ENCODE measurements around the gene ACSL3.
A peak's percentile ranks its signal among the peaks of the same experiment; 100 is the strongest.

Gene ACSL3

DNA sequence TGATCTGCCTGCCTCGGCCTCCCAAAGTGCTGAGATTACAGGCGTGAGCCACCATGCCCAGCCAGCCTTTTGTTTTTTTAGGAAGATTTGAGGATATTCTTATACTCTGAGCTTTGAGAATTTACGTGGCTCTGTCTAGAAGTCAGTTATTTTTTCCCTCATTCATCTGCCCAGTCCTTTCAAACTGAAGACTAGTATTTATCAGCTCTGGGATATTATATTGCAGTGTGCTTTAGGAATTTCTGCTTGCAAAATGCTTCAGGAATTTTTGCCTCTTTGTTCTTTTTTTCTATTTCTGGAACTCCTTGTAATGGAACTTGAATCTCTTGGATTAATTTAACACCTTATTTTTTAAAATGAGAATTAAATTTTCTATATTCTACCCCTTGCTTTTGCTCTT, 22.6 kb downstream of the ACSL3 start:
- DNase-seq, result no peak

DNA sequence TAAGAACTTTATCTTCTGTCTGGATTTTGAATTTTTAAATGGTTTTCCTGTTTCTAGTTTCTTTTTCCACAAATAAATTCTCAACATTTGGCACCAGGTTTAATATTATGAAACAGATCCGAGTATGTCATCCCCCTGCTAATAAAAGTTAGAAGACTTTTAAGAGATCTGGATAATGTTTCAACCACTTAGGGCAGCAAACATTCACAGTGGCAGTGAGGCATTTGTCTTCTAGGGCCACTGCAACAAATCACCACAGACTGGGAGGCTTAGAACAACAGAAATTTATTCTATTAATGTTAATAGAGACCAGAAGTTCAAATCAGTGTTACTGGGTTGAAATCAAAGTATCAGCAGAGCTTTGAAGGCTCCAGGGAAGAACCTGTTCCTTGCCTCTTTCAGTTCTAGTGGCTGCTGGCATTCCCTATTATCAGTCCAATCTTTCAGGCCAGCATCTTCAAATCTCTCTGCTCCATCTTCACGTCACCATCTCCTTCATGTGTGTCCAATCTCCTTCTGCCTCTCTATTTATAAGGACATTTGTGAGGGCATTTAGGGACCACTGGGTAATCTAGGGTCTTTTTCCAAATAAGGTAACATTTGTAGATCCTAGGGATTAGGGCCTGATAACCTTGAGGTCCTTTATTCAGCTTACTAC, 23.4 kb downstream of the ACSL3 start:
- DNase-seq, result no peak

DNA sequence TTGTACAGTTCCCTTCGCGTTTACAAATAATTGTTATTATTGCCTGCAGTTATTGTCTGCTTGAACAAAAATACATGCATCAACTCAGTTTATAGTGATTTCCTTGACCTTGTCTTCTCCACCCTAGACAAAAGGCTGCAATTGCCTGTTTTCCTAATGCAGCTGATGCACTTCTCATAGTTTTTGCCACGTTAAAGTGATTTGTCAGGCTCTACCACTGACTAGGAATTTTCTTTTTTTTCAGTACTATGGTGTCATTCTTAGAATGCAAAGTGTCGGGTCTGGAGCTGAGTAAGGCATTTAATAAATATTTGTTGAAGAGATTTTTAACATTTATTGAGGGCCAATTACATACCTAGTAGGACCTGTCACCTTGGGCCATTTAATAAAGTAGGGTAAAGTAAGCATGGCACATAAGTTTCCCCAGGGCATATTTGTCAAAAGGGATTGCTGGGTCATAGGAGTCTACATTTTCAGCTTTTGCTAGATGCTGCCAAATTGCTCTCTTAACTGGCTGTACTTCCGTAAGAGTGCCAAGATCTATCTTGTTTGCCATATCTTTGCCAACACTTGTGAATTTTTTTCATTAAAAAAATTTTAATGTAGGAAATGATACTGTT, 24.1 kb downstream of the ACSL3 start:
- DNase-seq, result no peak

DNA sequence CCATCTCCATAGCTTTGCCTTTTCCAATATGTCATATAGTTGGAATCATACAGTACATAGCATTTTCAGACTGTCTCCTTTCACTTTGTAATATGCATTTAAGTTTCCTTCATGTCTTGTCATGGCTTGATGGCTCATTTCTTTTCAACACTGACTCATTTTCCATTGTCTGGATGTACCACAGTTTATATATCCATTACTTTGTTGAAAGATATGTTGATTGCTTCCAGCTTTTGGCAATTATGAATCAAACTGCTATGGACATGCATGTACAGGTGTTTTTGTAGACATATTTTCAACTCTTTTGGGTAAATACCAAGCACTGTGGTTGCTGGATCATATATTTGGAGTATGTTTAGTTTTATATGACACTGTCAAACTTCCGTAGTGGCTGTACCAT, 26.3 kb downstream of the ACSL3 start:
- no peak for DNase-seq

DNA sequence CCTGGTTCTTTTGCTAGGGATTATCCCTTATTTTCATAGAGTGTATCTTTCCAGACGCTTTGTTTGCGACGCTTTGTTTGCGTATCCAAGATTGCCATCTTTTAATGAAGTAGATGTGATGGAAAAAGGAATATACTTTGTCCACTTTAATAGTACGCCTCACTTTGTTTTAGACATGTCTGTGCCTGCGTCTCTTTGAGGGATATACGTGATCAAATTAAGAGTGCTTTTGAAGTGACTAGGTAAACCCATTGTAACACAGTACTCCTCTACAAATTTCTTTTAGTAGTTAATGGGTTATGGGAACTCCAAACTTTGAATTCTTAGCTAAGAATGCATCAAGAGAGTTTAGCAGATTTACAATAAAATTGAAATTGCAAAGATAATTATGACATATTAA, 27.9 kb downstream of the ACSL3 start:
- DNase-seq, result no peak

DNA sequence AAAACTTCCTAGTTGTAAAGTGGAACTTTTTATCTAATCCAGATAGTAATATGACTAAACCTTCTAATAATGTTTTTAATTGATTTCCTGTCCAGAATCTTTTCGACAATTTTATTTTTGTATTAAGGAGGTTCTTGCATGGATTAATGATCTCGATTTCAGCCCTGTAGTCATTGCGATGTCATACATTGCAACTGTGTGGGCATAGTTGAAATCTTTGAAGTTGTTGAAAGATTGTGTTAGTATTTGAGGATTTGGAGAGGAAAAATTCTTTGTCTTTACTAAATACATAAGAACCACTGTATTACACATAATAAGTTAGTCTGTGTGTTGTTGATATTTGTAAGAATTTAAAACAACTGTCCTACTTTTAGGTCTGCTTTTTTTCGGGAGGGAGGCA, 31.1 kb downstream of the ACSL3 start:
- no peak for DNase-seq

DNA sequence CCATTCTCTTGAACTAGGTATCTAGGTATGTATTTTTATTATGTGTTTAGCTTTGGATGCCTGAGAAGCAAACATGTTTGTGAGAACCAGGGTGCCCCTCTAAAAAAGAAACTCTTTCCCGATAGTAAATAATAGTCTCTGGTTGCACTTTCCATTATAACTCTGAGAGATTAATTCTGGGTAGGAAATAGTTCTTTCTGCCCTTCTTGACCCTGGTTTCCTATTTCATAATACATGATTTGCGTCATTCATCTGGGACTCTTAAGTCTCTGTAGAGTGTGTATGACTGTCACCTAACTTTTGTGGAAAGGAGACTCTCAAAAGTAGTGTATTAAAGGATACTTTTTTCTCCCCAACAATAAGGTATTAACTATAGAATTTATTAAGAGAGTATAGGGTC, 31.5 kb downstream of the ACSL3 start:
- DNase-seq, result peak; percentile 5

DNA sequence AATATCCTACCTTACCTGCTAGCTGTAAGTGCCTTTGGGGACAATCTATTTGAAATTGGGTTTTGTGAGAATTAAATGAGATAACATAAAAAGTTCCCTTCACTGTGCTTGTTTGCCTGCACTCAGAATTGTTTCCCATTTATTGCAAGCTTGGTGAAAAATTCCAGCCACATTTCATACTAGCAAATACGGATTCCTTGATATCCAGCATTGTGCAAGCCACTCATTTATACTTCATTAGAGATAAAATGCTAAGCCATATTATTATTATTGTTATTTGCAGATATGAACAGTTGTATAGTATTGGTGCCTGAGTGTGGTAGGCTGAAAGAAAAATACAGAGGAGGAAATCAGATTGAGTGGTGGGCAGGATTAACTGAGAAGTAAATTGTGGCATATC, 31.9 kb downstream of the ACSL3 start:
- no peak for DNase-seq

DNA sequence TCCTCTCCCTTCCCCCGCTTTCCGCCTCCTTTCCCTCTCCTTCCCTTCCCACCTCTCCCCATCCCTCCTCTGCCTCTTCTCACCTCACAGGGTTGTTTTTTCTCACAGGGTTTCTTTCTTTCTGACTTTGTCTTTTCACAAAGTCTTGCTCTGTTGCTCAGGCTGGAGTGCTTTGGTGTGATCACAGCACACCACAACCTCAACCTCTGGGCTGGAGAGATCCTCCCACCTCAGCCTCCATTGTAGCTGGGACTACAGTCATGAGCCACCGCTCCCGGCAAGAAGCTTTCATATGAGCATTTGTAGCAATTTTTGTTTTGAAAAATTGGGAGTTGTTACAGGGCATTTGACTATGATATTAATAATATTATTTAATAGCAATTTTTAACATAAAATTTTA, 32.9 kb downstream of the ACSL3 start:
- DNase-seq, result no peak

DNA sequence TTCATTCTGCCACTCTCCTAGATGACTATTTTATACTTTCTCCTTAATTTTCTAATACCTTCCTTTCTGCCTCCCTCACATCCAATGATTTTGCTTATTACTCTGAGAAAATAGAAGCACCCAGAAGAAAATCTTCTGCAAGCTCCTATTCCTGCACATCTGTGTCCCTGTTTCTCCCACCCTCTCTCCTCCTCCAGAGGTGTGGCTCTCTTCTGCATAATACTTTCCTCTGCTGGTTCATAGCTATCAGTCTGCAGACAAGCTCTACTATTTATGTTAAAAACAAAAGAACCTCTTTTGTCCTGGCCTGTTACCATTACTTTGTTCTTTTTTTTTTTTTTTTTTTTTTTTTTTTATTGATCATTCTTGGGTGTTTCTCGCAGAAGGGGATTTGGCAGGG, 34.3 kb downstream of the ACSL3 start:
- DNase-seq, result no peak

DNA sequence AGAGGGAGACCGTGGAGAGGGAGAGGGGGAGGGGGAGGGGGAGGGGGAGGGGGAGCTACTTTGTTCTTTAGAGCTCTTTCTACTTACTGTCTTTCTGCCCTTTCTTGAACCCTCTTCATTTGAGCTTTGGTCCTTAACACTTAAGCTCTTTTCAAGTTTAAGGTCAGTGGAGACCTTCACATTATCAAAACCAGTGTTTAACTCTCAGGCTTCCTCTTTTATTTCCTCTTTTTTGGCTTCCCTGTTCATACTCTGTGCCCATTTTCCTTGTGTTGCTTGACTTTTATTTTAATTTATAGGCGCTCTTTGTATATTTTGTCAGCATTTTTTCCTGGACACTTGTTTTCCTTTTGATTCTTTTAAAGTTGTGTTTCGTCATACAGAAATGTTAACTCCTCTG, 37.1 kb downstream of the ACSL3 start:
- DNase-seq, result peak; percentile 4 to 17

DNA sequence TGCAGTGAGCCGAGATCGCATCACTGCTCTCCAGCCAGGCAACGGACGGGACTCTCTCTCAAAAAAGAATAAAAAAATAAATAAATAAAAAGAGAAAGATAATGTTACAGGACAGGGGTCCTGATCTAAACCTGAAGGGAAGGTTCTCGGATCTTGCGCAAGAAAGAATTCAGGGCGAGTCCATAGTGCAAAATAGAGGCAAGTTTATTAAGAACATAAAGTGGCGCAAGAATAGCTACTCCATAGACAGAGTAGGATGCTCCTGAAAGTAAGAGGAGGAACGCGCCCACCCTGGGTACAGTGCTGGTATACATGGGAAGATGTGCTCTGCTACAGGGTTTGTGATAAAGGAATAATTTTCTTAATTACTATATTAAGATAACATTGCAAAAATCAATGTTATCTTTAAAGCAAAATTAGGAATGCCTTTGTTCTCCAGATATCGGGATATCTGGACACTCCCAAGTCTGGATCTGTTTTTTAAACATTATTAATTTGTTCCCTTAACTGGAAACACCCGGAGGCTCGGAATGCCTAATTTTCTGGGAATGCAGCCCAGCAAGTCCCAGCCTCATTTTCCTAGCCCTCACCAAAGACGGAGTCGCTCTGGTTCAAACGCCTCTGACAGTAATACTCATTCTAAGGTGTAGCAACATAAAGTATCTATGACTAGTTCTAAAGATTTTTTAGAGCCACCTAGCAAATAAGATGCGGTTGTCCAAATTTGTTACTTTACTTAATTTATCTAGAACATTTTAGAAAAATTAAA, 38.8 kb downstream of the ACSL3 start:
- DNase-seq, result no peak

DNA sequence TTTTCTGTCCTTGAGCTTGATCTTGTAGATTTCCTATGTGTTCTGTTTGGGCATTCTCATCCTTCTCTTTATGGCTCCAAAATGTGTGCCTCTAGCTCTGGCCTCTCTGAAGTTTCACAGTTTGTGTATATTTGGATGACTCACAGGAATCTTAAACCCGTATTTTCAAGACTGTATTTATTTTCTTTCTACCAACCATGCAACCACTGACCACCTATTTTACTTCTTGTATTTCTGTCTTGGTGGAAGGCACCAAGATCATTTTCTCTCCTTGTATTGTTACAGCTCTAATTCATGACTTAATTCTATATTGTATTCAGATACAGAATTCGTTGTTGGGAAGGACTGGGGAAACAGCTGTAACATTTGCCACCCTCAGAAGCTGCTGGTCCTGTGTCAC, 39.5 kb downstream of the ACSL3 start:
- DNase-seq, result no peak

DNA sequence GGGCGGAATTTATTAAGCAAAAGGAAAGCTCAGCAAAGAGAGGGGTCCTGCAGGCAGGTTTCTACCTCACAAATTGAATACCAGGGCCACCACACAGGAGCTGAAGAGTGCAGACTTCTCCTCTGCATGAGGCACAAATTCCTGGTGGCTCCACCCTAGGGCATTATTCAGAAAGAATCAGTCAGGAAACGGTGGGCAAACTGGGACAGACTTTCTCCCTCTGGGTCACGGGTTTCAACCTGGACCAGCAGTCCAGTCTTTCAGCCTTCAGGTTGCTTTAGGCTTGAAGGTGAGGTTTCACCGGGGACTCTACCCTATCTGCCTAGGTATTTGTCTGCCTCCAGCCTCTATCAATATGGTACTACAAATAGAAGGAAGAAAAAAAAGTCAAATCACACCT, 41.8 kb downstream of the ACSL3 start:
- no peak for DNase-seq

DNA sequence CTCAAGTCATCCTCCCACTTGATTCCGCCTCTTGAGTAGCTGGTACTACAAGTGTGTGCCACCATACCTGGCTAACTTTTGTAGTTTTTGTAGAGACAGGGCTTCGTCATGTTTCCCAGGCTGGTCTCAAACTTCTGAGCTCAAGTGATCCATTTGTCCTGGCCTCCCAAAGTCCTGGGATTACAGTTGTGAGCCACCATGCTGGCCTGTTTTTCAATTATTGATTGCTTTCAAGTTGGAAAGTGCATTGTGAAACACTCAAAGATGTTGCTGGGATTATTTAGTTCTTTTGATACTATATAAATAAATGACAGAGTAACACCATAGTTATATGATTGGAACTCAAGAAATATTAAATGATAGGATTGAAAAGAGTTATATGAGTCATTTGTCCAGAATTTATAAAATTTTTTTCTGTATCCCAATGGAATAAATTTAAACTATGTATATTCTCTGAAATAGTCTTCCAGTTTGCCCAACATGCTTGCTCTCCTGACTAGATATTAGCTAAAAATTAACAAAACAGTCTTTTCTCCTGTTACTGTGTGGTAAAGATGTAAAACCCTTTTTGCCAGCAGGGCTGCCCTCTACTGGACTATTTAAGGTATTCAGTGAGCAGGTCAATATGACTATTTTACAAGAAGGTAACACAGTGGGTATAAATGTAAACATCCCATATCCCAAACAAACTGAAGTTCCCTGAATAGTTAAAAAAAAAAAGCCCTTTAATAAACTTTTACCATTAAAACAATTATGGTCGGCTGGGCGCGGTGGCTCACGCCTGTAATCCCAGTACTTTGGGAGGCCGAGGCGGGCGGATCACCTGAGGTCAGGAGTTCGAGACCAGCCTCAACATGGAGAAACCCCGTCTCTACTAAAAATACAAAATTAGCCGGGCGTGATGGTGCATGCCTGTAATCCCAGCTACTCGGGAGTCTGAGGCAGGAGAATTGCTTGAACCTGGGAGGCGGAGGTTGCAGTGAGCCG, 42.7 kb downstream of the ACSL3 start:
- DNase-seq, result peak; percentile 27 to 65

DNA sequence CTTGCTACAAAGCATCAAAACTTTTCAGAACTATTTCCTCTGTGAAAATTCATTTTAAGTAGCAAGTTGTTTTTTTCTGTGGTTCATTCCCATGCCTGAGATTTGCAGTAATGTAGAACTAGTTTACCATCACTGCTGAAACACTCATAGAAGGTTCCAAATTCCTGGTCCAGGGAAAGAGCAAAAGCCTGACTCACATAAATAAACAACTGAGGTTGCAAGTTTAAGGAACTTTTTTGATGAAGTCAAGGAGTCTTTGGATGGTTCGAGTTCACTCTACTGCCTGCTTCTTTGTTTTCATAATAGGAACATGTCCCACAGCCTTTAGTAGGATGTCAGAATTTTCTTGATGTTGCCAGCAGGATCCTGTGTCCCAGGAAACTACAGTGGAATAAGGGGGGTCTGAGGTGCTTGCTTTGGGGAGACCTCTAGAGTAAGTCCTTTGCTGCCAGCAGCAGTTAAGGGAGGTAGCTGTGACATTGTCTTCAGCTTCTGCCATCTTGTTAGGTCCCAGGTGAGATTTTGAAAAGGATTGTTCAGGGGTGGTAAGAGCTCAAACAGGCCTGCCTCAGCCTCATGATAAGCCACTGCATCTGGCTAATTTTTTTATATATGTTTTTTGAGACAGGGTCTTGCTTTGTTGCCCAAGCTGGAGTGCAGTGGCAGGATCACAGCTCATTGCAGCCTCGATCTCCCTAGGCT, 43.9 kb downstream of the ACSL3 start:
- no peak for DNase-seq

DNA sequence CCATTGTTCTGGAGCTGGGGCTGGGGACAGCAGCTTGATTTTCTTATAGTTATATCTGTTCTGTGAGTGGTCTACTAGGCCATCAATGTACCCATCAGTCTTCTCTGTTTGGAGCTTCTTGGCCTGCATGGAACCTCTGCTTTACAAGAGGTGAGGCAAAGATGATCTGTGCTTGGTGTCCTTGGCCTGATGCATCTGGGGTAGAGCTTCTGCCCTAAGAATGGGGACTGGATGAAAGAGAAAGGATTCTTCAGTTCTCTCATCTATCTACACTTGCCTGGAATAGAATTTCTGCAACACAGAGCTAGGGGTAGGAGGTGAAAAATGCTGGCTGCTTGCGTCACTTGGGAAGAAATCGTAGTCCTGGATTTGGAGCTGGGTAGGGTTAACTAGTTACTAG, 46.2 kb downstream of the ACSL3 start:
- DNase-seq, result no peak

DNA sequence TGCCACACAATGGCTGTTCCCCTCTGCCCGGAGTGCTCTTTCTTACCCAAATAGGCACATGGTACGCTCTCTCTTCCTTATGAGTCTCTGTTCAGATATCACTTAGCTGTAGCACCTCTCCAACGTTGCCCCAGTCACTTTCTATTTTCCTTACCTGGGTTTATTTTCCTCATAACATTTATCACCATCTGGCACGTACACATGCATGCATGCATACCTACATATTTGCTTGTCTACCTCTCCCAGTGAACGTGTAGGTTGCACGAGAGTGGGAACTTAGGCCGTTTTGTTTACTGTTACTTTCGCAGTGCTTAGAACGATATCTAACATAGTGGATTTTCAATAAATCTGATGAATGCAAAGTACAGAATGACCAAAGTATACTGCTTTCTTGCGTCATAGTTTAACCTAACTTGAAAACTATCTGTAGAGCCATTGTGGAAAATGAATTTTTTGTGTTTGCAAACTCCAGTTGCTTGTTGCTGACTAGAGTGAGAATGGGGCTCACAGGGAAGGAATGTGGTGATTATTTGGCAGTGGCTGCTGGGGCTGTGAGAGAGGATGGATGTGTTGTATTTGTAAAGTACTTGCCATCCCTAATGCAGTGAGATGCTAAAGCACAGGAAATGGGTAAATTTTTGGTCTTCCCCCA, 47.1 kb downstream of the ACSL3 start:
- DNase-seq, result no peak

DNA sequence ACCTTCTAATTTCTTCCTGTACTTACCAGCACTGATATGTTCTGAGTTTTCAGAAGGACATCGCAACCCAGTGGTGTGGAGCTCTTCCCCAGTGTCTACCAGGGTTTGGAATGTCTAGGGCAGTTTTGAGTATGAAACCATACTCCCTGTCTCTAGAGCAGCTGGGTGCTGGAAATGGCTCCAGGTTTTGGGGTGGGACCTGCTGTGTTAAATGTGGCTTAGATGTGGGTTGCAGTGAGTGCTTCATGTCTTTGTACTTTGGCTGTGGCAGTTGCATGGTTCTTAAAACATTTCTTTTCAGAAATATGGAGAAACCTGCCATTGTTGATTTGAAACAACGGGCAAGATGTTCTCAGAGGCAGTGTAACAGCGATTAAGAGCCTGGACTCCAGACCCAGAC, 48.5 kb downstream of the ACSL3 start:
- no peak for DNase-seq

DNA sequence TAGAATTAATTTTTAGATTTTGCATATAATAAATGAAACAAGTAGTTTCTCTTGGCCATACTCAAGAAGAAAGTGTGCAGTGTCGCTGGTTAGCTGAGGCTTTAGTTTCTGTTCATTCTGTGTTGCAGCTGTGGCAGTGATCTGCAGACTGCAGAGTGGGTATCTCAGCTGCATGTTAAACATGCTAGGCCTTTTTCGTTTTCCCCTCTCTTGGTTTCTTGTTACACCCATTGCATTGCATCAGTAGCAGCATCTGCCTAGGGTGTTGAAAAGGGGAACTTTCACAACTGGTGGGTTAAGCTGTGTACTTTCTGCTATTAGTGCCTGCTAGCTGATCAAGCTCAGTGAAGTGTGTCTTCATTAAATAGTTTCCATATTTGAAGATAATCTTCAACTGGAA, 51.3 kb downstream of the ACSL3 start:
- peak; percentile 81 for DNase-seq

DNA sequence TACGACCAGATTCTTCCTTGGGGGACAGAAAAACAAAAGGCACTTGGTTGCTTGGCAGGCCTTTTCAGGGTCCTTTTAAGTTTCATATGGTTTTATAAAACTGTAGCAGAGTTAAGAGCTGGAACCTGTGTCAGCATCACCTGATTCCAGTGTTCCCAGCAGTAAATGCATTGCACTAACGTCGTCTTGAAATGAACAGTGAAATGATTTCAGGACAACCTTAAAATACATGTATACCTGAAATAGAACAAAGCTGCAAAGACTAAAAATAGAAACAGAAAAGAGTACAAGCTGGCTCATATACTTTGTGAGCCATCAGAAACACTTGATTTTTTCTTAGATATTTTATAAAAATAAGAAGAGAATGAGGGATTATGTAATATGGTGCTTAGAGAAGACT, 51.9 kb downstream of the ACSL3 start:
- DNase-seq, result no peak

Data from Kasumi-1 (cell line).